ENCODE data around the gene INPP5D.

GRCh38 chr2:233085839-233086150 lies 25.7 kb downstream of the INPP5D start:
- TF ChIP-seq POLR2A (IDR thresholded peaks at IDR 0.05; ENCODE audit: low read length), result no peak
- no peak for TF ChIP-seq GATA1 (IDR thresholded peaks at IDR 0.05; ENCODE audit: low read depth, low read length)

Data from erythroblast (primary cell).